Measurements from ENCODE around the gene RIPPLY1. TPM values are rescaled to one million over a fixed set of nuclear protein-coding genes. Genes with fewer than 3 reads are reported as not detected.
"Not testable (repeated sequence)": the region's sequence is repeated elsewhere in the genome, so short reads cannot be mapped to it uniquely, and the experiment has no call there.

The RIPPLY1 gene
- total RNA-seq, 1 donor from 2014 or later, result not detected

DNA sequence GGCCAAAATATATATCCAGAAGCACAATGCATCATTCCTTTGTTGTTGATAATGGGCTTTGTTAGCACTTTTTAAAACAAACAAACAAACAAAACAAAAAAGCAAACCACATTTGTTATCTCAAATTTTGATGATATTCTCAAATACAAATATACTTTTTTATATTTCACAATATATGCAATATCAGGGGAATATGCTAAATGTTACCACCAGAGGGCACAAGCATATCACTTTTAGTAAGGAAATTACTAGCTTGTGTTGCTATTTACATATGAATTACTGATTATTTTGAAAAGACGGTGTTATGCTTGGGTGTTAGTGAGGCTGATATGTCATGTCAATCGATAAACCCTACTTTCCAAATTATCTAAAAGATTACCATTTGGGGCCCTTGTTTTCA is 29.1 kb downstream of the RIPPLY1 start:
- no peak overlapping the region for H3K27ac ChIP-seq
- ATAC-seq (no peak), DNase-seq (no peak)
- H3K27me3 ChIP-seq, result no peaks in the 10 kb centered on the region
- H3K9me3 ChIP-seq, result no peaks in the 10 kb centered on the region
- no peaks in the 10 kb centered on the region for H3K36me3 ChIP-seq
- intact Hi-C loops (cut with DNase I), result no loop called here
- no peaks in the 10 kb centered on the region for H3K4me1 ChIP-seq
- H3K4me3 ChIP-seq, result no peak overlapping the region
- peak; percentile 51 for TF ChIP-seq CTCF (IDR thresholded peaks at IDR 0.05)

DNA sequence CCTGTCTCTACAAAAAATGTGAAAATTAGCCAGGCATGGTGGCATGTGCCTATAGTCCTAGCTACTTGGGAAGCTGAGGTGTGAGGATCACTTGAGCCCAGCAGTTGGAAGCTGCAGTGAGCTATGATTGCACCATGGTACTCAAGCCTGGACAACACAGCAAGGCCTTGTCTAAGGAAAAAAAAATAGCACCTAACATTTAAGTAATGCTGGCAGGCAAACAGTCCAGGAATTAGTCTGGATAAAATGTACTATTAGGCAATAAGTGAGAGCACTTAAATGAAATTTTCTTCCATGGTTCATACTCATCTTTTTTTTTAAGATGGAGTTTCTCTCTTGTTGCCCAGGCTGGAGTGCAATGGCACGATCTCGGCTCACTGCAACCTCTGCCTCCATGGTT is 30.3 kb downstream of the RIPPLY1 start:
- intact Hi-C loops (cut with DNase I); H3K36me3 ChIP-seq; H3K9me3 ChIP-seq; DNase-seq; H3K4me1 ChIP-seq; H3K27me3 ChIP-seq; H3K27ac ChIP-seq; H3K4me3 ChIP-seq; ATAC-seq: not testable (repeated sequence)

GRCh38 chrX:106863697-106864096 is 39.4 kb downstream of the RIPPLY1 start:
- Histone ChIP-seq H3K4me1 (no peaks in the 10 kb centered on the region), H3K9me3 (no peaks in the 10 kb centered on the region), H3K4me3 (no peak overlapping the region), H3K36me3 (no peaks in the 10 kb centered on the region), H3K27ac (no peak overlapping the region), H3K27me3 (no peaks in the 10 kb centered on the region)
- ATAC-seq, result no peak
- intact Hi-C loops (cut with DNase I), result no loop called here
- DNase-seq, result no peak
- no peak for TF ChIP-seq CTCF (IDR thresholded peaks at IDR 0.05)

DNA sequence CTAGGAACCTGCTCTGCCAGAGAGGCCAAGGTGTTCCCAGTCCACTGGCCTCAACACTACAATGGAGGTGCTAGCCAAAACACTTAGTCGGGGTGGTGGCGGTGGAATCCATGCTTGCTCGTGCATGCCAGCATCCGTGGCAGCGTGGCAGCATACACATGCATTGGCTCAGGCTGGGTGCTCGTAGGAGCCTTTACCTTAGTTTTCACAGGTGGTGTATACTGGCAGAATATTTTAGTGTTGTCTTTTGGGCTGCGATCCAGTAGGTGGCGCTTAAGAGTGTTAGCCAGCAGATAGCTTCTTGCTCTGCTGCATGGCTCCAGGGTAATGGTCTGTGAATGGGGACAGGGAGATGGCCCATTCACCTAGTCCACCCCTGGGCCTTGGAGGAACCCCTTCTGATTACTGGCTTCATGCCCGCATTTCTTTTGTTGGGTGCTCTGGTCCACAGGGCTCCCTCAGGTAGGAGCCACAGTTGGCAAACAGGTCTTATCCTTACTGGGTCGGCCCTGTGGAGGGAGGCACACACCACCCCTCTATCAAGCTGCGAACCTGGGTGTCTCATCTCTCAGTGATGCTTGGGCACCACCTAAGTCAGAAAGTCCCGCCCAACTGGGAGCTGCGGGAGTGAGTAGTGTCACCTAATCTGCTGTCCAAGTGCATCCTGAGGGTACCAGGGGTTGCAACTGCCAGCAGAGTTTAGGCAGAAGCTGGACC is 40.0 kb downstream of the RIPPLY1 start:
- Histone ChIP-seq H3K27me3 (no peaks in the 10 kb centered on the region), H3K9me3 (no peaks in the 10 kb centered on the region), H3K4me1 (no peaks in the 10 kb centered on the region), H3K4me3 (no peak overlapping the region), H3K27ac (no peak overlapping the region), H3K36me3 (no peaks in the 10 kb centered on the region)
- no peak for ATAC-seq
- peak; percentile 13 for TF ChIP-seq CTCF (IDR thresholded peaks at IDR 0.05)
- no peak for DNase-seq
- intact Hi-C loops (cut with DNase I), result no loop called here

Other genes starting within 250 kb of the RIPPLY1 start
- 18.1 TPM for gene RNF128, start 176.6 kb downstream of the RIPPLY1 start, total RNA-seq
- 8.4 TPM for gene TBC1D8B, start 100.7 kb downstream of the RIPPLY1 start, total RNA-seq
- 0.61 TPM for gene CLDN2, start 17.1 kb upstream of the RIPPLY1 start, total RNA-seq
- gene MORC4, start 96.9 kb upstream of the RIPPLY1 start, total RNA-seq, result 16.3 TPM
- gene RBM41, start 215.5 kb upstream of the RIPPLY1 start, total RNA-seq, result 18.0 TPM

All from upper lobe of right lung (tissue), 1 donor.